ENCODE results near the gene PMEPA1.
A peak's percentile ranks its signal among the peaks of the same experiment; 100 is the strongest.

The PMEPA1 gene

GRCh38 chr20:57708694-57709673 is 831 bp downstream of the PMEPA1 start:
- DNase-seq: peak; percentile 63

GRCh38 chr20:57707849-57708693 is 1.7 kb downstream of the PMEPA1 start:
- no peak for DNase-seq

GRCh38 chr20:57707320-57707719 is 2.5 kb downstream of the PMEPA1 start:
- DNase-seq: no peak

GRCh38 chr20:57705127-57705899 is 4.5 kb downstream of the PMEPA1 start:
- DNase-seq: no peak

- DNase-seq: no peak
Observed at GRCh38 chr20:57704245-57704644, 5.6 kb downstream of the PMEPA1 start.

GRCh38 chr20:57703013-57703412 is 6.8 kb downstream of the PMEPA1 start:
- no peak for DNase-seq

GRCh38 chr20:57702521-57702920 is 7.3 kb downstream of the PMEPA1 start:
- no peak for DNase-seq

GRCh38 chr20:57702091-57702490 is 7.7 kb downstream of the PMEPA1 start:
- no peak for DNase-seq

- no peak for DNase-seq
Observed at GRCh38 chr20:57701651-57702050, 8.2 kb downstream of the PMEPA1 start.

GRCh38 chr20:57701090-57701489 is 8.7 kb downstream of the PMEPA1 start:
- DNase-seq: no peak

- no peak for DNase-seq
Observed at GRCh38 chr20:57699395-57699794, 10.4 kb downstream of the PMEPA1 start.

- no peak for DNase-seq
Observed at GRCh38 chr20:57698867-57699275, 10.9 kb downstream of the PMEPA1 start.

- peak; percentile 69 for DNase-seq
Observed at GRCh38 chr20:57698116-57698866, 11.5 kb downstream of the PMEPA1 start.

- DNase-seq: no peak
Observed at GRCh38 chr20:57697543-57697942, 12.3 kb downstream of the PMEPA1 start.

GRCh38 chr20:57696401-57696961 is 13.3 kb downstream of the PMEPA1 start:
- DNase-seq: no peak

GRCh38 chr20:57695940-57696339 is 13.9 kb downstream of the PMEPA1 start:
- no peak for DNase-seq

- DNase-seq: peak; percentile 51
Observed at GRCh38 chr20:57695012-57695411, 14.8 kb downstream of the PMEPA1 start.

GRCh38 chr20:57694481-57694880 is 15.3 kb downstream of the PMEPA1 start:
- DNase-seq: no peak

- no peak for DNase-seq
Observed at GRCh38 chr20:57693670-57694329, 16.0 kb downstream of the PMEPA1 start.

- DNase-seq: peak; percentile 44
Observed at GRCh38 chr20:57693002-57693582, 16.7 kb downstream of the PMEPA1 start.

GRCh38 chr20:57692393-57692792 is 17.4 kb downstream of the PMEPA1 start:
- no peak for DNase-seq
